Endothelial cell (in vitro differentiated cells): Measurements from ENCODE around the gene TRIM67. TPM values are rescaled to one million over a fixed set of nuclear protein-coding genes. Genes with fewer than 3 reads are reported as not detected.

Experiments used
- DNase-seq: peaks from one replicate; pipeline ENCODE4 v3.0.0; 2021; ENCODE audit warnings: low spot score
- H3K27ac Mint-ChIP-seq: one replicate; pipeline ENCODE4 v1.8.0; 2021; ENCODE audit warnings: mixed read lengths, inconsistent platforms; ENCODE audit not compliant: unreplicated experiment
- H3K27me3 Mint-ChIP-seq: one replicate; pipeline ENCODE4 v1.8.0; 2021; ENCODE audit warnings: mild to moderate bottlenecking, moderate library complexity, mixed read lengths, inconsistent platforms; ENCODE audit not compliant: unreplicated experiment
- H3K36me3 Mint-ChIP-seq: one replicate; pipeline ENCODE4 v1.8.0; 2021; ENCODE audit warnings: mild to moderate bottlenecking, low read depth, mixed read lengths, inconsistent platforms; ENCODE audit not compliant: unreplicated experiment
- H3K4me1 Mint-ChIP-seq: one replicate; pipeline ENCODE4 v1.8.0; 2021; ENCODE audit warnings: mild to moderate bottlenecking, mixed read lengths, inconsistent platforms; ENCODE audit not compliant: unreplicated experiment
- H3K4me3 Mint-ChIP-seq: one replicate; pipeline ENCODE4 v1.8.0; 2021; ENCODE audit warnings: mild to moderate bottlenecking, mixed read lengths, inconsistent platforms; ENCODE audit not compliant: unreplicated experiment
- H3K9me3 Mint-ChIP-seq: one replicate; pipeline ENCODE4 v1.8.0; 2021; ENCODE audit warnings: mixed read lengths, inconsistent platforms; ENCODE audit not compliant: unreplicated experiment
- CTCF ChIP-seq: fragments of 200-600 bp; sonication (generic); IDR thresholded peaks from one replicate; pipeline ENCODE4 v1.5.0; 2021; ENCODE audit warnings: antibody characterized with exemption; ENCODE audit not compliant: unreplicated experiment
- total RNA-seq: library from RNA; stranded (reverse); fragmentation: NEBNext Ultra II Directional; extraction: Animal tissue kit (Norgen Biotek cat#: 25700); gene quantifications from one replicate; pipeline ENCODE4 v1.2.1, GENCODE V29; 2021; ENCODE audit not compliant: unreplicated experiment

Gene TRIM67
- total RNA-seq, 1 donor from 2014 or later: 0.26 TPM

GRCh38 chr1:231144416-231145193 is 17.3 kb upstream of the TRIM67 start:
- Mint-ChIP-seq H3K4me1 (peaks cover 8% of the 10 kb centered on the region), H3K27ac (no peak overlapping the region), H3K4me3 (no peak overlapping the region), H3K36me3 (no peaks in the 10 kb centered on the region), H3K27me3 (no peaks in the 10 kb centered on the region), H3K9me3 (no peaks in the 10 kb centered on the region)
- TF ChIP-seq CTCF: no peak
- DNase-seq: no peak

GRCh38 chr1:231147896-231148295 is 14.0 kb upstream of the TRIM67 start:
- no peak for DNase-seq
- Mint-ChIP-seq H3K27ac (no peak overlapping the region), H3K4me1 (peaks cover 4% of the 10 kb centered on the region), H3K9me3 (no peaks in the 10 kb centered on the region), H3K4me3 (no peak overlapping the region), H3K36me3 (peaks cover 4% of the 10 kb centered on the region), H3K27me3 (peaks cover 5% of the 10 kb centered on the region)
- TF ChIP-seq CTCF: no peak

- H3K9me3 Mint-ChIP-seq: no peaks in the 10 kb centered on the region
- no peak for TF ChIP-seq CTCF
- H3K4me1 Mint-ChIP-seq: peaks cover 7% of the 10 kb centered on the region
- H3K36me3 Mint-ChIP-seq: peaks cover 4% of the 10 kb centered on the region
- H3K27ac Mint-ChIP-seq: no peak overlapping the region
- peaks cover 5% of the 10 kb centered on the region for H3K27me3 Mint-ChIP-seq
- no peak for DNase-seq
- H3K4me3 Mint-ChIP-seq: no peak overlapping the region
Measured at GRCh38 chr1:231151811-231152210, 10.0 kb upstream of the TRIM67 start.

GRCh38 chr1:231153726-231154125 is 8.1 kb upstream of the TRIM67 start:
- no peak overlapping the region for H3K4me3 Mint-ChIP-seq
- peaks cover 3% of the 10 kb centered on the region for H3K4me1 Mint-ChIP-seq
- peaks cover 4% of the 10 kb centered on the region for H3K36me3 Mint-ChIP-seq
- H3K9me3 Mint-ChIP-seq: no peaks in the 10 kb centered on the region
- H3K27ac Mint-ChIP-seq: no peak overlapping the region
- DNase-seq: no peak
- no peak for TF ChIP-seq CTCF
- peaks cover 5% of the 10 kb centered on the region for H3K27me3 Mint-ChIP-seq

- Mint-ChIP-seq H3K27ac (no peak overlapping the region), H3K9me3 (no peaks in the 10 kb centered on the region), H3K4me1 (peaks cover 17% of the 10 kb centered on the region), H3K4me3 (no peak overlapping the region), H3K36me3 (peaks cover 4% of the 10 kb centered on the region), H3K27me3 (peaks cover 9% of the 10 kb centered on the region)
- TF ChIP-seq CTCF: no peak
- no peak for DNase-seq
Measured at GRCh38 chr1:231155808-231156207, 6.0 kb upstream of the TRIM67 start.
